Measurements from ENCODE around the gene PUS3.

PUS3 gene

DNA sequence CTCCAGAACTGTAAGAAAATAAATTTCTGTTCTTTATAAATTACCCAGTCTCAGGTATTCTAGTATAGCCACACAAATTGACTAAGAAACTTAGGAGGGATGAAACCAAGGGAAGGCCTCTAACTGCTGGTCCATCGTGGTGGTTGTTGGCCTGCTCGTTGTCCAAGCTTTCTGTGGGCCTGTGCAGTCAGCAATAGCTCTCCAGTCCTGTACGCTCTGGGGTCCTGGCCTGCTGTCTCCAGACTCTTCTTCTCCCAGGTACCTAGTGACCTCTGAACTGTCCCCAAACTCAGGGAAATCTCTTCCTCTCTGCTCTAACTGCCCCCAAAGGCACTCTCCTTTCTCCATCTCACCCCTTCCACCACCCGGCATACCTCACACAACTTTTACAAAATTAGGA is 37.1 kb upstream of the PUS3 start:
- no peak for DNase-seq

DNA sequence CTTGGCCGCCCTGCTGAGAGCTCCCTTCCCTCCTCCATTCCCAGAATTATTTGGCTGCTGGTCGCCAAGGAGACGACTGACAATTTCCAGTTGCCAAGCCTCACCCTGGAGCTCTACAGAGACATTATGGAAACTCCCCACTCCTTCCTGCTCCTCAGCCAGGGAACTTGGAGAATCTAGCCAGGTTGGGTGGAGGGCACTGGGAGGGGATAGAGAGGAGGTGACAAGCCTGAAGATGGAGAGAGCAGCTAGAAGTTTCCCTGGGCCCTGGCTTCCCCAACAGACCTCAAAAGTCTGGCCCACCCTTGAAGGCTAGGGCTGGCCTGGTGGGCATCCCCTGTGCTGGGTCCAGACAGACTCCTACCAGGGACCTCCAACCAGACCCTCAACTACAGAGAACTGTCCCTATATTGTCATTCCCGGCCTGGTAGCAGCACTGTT is 36.1 kb upstream of the PUS3 start:
- no peak for DNase-seq

DNA sequence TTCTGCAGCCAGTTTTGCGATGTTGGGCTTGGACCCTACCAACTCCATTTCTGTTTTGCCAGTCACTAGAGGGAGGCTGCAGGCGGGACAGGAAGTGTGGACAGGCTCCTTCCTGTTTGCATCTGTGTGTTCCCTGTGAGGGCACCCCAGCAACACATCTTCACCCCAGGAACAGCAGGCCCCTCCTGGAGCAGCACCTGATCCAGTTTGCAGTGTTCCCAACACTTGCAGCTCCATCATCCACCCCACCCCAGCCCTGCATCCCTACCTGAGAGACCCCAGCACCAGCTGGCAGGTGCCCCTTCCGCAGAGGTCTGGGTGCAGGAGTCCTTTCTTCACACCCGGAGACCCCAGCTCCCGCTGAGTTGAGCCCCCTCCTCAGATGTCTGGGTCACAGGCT is 35.4 kb upstream of the PUS3 start:
- no peak for DNase-seq

DNA sequence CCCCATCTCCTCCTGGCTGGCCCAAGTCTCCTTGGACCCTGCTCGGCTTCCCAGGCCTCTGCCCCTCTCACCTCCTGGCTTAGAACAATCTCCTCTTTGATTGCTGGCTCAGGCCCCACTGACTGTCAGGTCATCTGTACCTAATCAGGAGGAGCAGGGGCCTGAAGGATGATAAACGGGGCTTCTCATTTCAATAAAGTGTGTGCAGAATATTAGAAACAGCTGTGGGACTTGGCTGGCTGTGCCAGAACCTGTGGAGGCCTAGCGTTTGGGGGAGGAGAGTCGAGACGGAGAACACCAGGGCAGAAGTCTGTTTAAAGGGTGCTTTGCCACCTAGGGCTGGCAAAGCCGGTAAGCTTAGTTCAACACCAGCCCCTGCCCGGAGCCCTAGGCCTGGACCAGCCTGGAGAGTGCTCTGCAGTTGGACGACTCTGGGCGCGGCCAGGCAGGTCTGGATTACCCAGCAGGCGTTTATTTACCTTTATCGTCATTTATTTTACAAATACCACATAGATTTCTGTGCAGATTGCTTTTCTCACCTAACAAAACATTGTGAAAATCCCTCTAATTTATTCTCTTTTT is 32.7 kb upstream of the PUS3 start:
- peak; percentile 58 for DNase-seq

DNA sequence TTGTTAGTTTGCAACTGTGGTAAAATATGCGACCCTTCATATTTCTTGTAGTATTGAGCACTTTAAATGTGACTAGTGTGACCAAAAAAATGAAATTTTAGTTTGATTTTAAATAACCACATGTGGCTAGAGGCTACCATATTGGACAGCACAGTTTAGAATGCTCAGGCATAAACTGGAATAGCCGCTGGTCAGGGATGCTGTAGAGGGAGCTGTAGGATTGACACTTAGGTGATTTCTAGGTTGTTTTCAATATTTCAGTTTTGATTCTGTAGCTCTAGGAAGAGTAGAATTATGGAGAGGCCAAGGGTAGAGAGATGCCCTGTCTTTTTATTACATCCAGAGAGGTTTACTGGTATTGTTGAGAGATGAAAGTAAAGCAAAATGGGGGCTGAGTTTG is 32.0 kb upstream of the PUS3 start:
- DNase-seq = no peak

DNA sequence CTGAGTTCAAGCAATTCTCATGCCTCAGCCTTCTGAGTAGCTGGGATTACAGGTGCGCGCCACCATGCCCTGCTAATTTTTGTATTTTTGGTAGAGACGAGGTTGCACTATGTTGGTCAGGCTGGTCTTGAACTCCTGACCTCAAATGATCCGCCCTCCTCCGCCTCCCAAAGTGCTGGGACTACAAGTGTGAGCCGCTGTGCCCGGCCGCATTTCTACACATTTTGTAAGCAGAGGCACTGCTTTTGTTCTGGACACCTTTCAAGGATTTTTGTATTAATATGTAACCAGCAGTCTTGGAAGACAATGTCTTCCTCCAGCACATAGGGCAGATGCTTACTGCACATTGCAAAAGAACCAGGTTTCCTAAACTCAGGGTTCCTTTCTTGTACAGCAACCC is 31.5 kb upstream of the PUS3 start:
- DNase-seq = no peak

- no peak for DNase-seq
Measured at GRCh38 chr11:125933030-125933813, 30.2 kb upstream of the PUS3 start.

DNA sequence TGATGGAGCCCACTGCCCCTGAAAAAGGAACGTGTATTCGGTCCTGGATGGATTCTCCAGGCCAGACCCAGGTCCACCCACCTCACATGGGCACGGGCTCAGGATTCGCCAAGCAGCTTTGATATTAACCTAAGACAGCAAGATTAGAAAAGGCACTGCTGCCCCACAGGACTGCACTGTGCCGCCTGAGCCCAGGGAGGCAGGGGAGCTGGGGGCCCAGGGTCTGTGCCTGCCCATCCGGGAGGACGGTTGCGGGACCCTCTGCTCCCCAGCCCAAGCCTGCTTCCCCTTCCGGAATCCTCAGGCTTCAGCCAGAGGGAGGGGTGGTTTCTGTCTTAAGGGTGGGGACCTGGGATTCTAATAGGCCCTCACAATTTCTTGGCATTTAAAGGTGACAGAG is 29.3 kb upstream of the PUS3 start:
- no peak for DNase-seq

DNA sequence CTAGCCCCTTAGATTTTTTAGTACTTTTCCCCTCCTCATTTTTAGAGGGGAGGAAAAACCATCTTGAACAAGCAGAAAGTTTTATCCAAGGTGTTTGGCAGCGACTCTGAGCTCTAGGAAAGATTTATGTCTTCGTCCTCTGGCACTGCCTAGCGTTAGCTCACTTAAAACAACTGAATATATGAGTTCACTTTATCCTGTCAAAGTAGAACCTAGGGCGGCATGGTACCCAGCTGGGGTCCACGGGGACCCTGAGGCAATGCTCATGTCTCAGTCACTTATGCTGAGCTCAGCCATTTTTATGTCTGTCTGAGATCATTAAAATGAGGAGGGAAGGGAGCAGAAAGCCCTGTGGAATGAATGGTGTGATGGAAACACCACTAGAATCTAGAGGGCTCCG is 28.7 kb upstream of the PUS3 start:
- no peak for DNase-seq

GRCh38 chr11:125931116-125931515 is 28.1 kb upstream of the PUS3 start:
- DNase-seq = no peak

DNA sequence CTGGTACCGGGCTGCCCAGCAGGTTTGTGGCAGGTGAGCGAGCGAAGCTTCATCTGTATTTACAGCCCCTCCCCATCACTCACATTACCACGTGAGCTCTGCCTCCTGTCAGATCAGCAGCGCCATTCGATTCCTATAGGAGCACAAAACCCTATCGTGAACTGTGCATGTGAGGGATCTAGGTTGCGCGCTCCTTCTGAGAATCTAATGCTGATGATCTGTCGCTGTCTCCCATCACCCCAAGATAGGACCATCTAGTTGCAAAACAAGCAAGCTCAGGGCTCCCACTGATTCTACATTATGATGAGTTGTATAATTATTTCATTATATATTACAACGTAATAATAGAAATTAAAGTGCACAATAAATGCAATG is 27.1 kb upstream of the PUS3 start:
- DNase-seq = no peak

DNA sequence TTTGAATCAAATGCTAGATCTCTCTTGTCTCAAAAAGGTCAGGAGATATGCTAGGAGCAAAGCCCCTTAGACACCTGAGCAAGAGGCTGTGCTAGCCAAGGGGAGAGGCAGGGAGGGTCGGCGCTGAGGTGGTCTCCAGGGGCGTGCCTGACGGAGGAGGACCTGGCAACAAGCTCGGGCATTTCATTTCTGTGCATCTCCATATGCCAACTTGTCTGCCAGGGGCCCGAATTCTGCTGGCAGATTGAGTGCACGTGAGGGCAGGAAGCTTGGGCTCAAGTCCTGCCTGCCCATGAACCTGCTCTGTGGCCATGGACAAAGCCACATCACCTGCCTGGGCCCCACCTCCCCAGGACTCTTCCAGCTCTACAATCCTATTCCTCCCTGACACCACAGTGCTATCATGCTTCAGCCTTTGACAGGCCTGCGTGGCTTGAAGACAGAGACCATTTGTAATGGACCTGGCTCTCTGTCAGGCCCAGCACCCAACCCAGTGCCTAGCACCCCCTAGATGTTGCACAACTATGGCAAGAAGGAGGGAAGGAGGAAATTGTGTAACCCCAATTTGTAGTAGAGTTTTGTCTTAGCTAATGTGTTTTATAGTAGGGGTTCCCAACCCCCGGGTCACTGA is 26.6 kb upstream of the PUS3 start:
- DNase-seq = no peak

- DNase-seq = no peak
Measured at GRCh38 chr11:125926682-125927081, 23.7 kb upstream of the PUS3 start.

DNA sequence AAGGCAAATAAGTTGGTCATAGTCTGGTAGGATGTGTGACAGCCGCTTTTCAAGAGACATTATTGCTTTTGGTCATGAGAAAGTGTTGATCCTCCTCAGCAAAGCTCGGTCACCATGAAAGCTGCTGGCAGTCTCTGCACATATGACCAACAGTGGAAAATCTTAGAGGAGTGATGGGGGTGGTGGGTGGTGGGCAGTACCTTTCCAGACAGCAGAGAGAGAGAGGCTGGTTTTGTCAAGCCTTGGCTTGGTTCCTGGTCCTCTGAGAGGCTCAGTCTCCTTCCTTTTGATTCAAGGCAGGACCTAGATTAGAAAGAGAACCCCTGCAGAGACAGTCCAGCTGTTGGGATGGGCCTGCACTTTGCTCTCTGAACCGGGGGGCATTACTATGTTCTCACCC is 22.8 kb upstream of the PUS3 start:
- DNase-seq = no peak

- no peak for DNase-seq
Measured at GRCh38 chr11:125925247-125925740, 22.3 kb upstream of the PUS3 start.

- no peak for DNase-seq
Measured at GRCh38 chr11:125924384-125925007, 21.5 kb upstream of the PUS3 start.

GRCh38 chr11:125923633-125924032 is 20.6 kb upstream of the PUS3 start:
- no peak for DNase-seq

GRCh38 chr11:125923012-125923579 is 20.1 kb upstream of the PUS3 start:
- peak; percentile 63 for DNase-seq

DNA sequence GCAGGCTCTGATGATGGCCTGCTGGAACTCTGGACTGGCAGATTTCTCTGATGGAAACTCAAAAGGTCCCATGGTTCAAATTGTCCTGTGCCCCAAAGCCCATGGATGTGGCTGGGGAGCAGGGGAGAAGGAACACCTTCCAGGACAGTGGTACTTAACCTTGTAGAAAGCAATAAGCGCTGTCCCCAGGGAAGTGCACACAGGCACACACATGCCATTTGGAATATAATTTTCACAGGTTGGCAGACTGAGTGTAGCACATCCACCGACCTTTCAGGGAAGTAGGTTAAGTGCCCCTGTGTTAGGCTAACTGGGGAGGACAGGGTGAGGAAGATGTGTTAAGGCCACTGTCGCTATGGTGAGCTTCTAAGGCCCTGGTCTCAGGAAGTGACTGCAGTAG is 19.1 kb upstream of the PUS3 start:
- DNase-seq = no peak

GRCh38 chr11:125921042-125921441 is 18.0 kb upstream of the PUS3 start:
- DNase-seq = no peak

DNA sequence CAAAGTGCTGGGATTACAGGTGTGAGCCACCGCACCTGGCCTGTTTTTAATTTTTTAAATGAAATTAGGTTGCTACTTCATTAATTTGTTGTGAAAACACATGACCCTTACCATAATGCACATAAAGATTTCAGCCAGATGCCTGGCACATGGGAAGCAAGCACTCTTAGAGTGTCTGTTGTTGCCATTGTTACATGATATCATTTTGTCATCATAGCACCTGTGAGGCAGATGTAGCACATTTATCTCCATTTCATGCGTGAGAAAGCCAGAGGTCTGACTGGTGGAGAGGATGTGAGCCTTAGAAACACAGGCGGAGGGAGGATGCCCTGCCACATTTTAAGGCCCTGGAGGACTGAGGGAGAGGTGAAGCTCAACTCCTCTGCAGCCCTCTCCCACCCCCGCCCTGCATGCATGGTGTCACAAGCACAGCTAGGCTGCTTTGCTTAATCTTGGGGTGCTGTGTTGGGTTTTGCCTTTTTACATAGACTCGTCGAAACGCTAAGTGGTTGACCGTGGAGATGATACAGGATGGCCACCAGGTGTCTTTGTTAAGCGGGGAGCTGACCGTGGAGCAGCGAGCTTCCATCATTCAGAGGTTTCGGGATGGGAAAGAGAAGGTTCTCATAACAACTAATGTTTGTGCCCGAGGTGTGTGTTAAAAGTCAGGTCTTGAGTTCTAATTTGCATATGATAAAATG is 15.3 kb upstream of the PUS3 start:
- peak; percentile 3 for DNase-seq

- no peak for DNase-seq
Measured at GRCh38 chr11:125916683-125917347, 13.8 kb upstream of the PUS3 start.
